A549 (cell line): Measurements from ENCODE around the gene BOLA2B. TPM values are rescaled to one million over a fixed set of nuclear protein-coding genes. Genes with fewer than 3 reads are reported as not detected.

ENCODE experiments used
- ATAC-seq, 2 experiments: fragments of 200-7000 bp in 1 of 2; fragments of >200 bp in 1 of 2; cut with Nextera tagmentation in 1 of 2; cut with Tn5 transposase in 1 of 2; 3 replicates each; pipeline versions ENCODE4 v1.8.0 to v1.9.1; 2018 to 2020; ENCODE audit warnings: mild to moderate bottlenecking in 1 of 2, moderate library complexity in 1 of 2
- CTCF ChIA-PET: fragments of 300-600 bp; sonication (Branson Sonifier 250); formaldehyde crosslinking; extraction: SDS; loops from one replicate; lab custom pipeline; 2021; ENCODE audit warnings: antibody characterized with exemption, inconsistent platforms; lab: Yijun Ruan, JAX
- POLR2A ChIA-PET: fragments of 350-600 bp; formaldehyde crosslinking; extraction: SDS; loops from one replicate; lab custom pipeline; 2021; ENCODE audit warnings: antibody characterized with exemption, inconsistent platforms; lab: Yijun Ruan, JAX
- DNase-seq, 2 experiments: peaks; one replicate each; pipeline versions ENCODE4 v3.0.0 to v3.0.0-alpha.2; 2011 to 2016; ENCODE audit warnings: low read depth in 1 of 2, low spot score in 1 of 2
- FAIRE-seq: peaks from 2 replicates; lab custom pipeline; 2011; peaks lifted over from hg19 to GRCh38; lab: Jason Lieb, UNC
- H3K27ac ChIP-seq, 2 experiments: fragments of >200 bp; sonication (Bioruptor Twin); formaldehyde crosslinking; 3 replicates each; pipeline ENCODE4 v1.5.1; 2016 to 2017
- H3K4me1 ChIP-seq: fragments of >200 bp; sonication (Bioruptor Twin); formaldehyde crosslinking; 3 replicates; pipeline ENCODE4 v1.6.1; 2016
- H3K4me2 ChIP-seq: fragments of >200 bp; sonication (Bioruptor Twin); formaldehyde crosslinking; 3 replicates; pipeline ENCODE4 v1.6.1; 2016
- H3K4me3 ChIP-seq: fragments of >200 bp; sonication (Bioruptor Twin); formaldehyde crosslinking; 3 replicates; pipeline ENCODE4 v1.5.1; 2016
- H3K9me3 ChIP-seq: fragments of >200 bp; sonication (Bioruptor Twin); formaldehyde crosslinking; 3 replicates; pipeline ENCODE4 v1.6.1; 2016
- CBX2 ChIP-seq: fragments of 200-600 bp; sonication (generic); IDR thresholded peaks from 2 replicates; pipeline ENCODE4 v1.6.1; 2016; ENCODE audit warnings: low read depth, mild to moderate bottlenecking, borderline replicate concordance
- CEBPB ChIP-seq, 2 experiments: fragments of >200 bp in 1 of 2; sonication (Bioruptor Twin) in 1 of 2; formaldehyde crosslinking in 1 of 2; IDR thresholded peaks; 2 replicates each; pipeline ENCODE4 v1.6.1; 2012 to 2016
- CHD2 ChIP-seq: fragments of 150-350 bp; IDR thresholded peaks from 2 replicates; pipeline ENCODE4 v1.6.1; 2014; ENCODE audit warnings: low read length; ENCODE audit not compliant: partially characterized antibody
- CHD4 ChIP-seq: fragments of 200-600 bp; sonication (generic); IDR thresholded peaks from 2 replicates; pipeline ENCODE4 v1.6.1; 2016; ENCODE audit warnings: antibody characterized with exemption, mild to moderate bottlenecking, borderline replicate concordance
- ESRRA ChIP-seq: fragments of 150-350 bp; IDR thresholded peaks from 2 replicates; pipeline ENCODE4 v1.6.1; 2014; ENCODE audit warnings: mild to moderate bottlenecking, low read length, borderline replicate concordance
- FOXS1 ChIP-seq: fragments of 250-450 bp; sonication (Bioruptor Pico); IDR thresholded peaks from 2 replicates; pipeline ENCODE4 v1.5.0; 2020; ENCODE audit warnings: mild to moderate bottlenecking, moderate library complexity
- GATA3 ChIP-seq: IDR thresholded peaks from 2 replicates; pipeline ENCODE4 v1.6.1; 2012; ENCODE audit warnings: borderline replicate concordance
- HEYL ChIP-seq: fragments of 250-450 bp; sonication (Bioruptor Pico); IDR thresholded peaks from 2 replicates; pipeline ENCODE4 v1.8.0; 2021; ENCODE audit warnings: mild to moderate bottlenecking, moderate library complexity
- HOXB13 ChIP-seq: fragments of 250-450 bp; sonication (Bioruptor Pico); IDR thresholded peaks from 2 replicates; pipeline ENCODE4 v1.5.0; 2020; ENCODE audit warnings: low read depth, mild to moderate bottlenecking, moderate library complexity
- JUN ChIP-seq, 2 experiments: fragments of >200 bp; sonication (Bioruptor Twin); formaldehyde crosslinking; IDR thresholded peaks; 2 replicates in 1 of 2; 3 replicates in 1 of 2; pipeline ENCODE4 v1.6.1; 2016 to 2017
- KDM1A ChIP-seq: fragments of 200-600 bp; sonication (generic); IDR thresholded peaks from 2 replicates; pipeline ENCODE4 v1.6.1; 2016; ENCODE audit warnings: low read depth, mild to moderate bottlenecking
- MAZ ChIP-seq: fragments of 150-350 bp; IDR thresholded peaks from 2 replicates; pipeline ENCODE4 v1.6.1; 2014; ENCODE audit warnings: antibody characterized with exemption, low read depth, low read length, borderline replicate concordance
- MYC ChIP-seq: IDR thresholded peaks from 2 replicates; pipeline ENCODE4 v1.6.1; 2012; ENCODE audit warnings: mild to moderate bottlenecking, inconsistent platforms, low read length, improper control_type of control experiment, borderline replicate concordance
- NFE2L2 ChIP-seq: fragments of 150-350 bp; conservative IDR thresholded peaks from 2 replicates; pipeline ENCODE4 v1.6.1; 2014; ENCODE audit warnings: low read length
- PBX3 ChIP-seq: IDR thresholded peaks from 2 replicates; pipeline ENCODE4 v1.6.1; 2012
- POLR2A ChIP-seq: IDR thresholded peaks from 2 replicates; pipeline ENCODE4 v1.6.1; 2012; ENCODE audit warnings: mild to moderate bottlenecking, low read length
- ZFP36 ChIP-seq: fragments of 450-650 bp; IDR thresholded peaks from 2 replicates; pipeline ENCODE4 v1.6.1; 2014; ENCODE audit warnings: borderline replicate concordance; ENCODE audit not compliant: partially characterized antibody
- ZSCAN20 ChIP-seq: fragments of 250-450 bp; sonication (Bioruptor Pico); IDR thresholded peaks from 2 replicates; pipeline ENCODE4 v1.8.0; 2022; ENCODE audit warnings: mild to moderate bottlenecking, moderate library complexity
- WGBS: methylation state at CpG from one replicate; pipeline ENCODE4 v1.1.6; 2017; ENCODE audit errors: missing lambda C conversion rate; 5-methylcytosine and 5-hydroxymethylcytosine counted together
- polyA plus RNA-seq, 4 experiments: library from polyadenylated mRNA; depleted of rRNA in 3 of 4; stranded (reverse); fragments of >200 nt; fragmentation: RNase III in 1 of 4; extraction: RNeasy Plus Mini Kit Qiagen cat#74134 plus additional on column Dnase treatment in 1 of 4; gene quantifications; 2 replicates in 3 of 4; 3 replicates in 1 of 4; pipeline ENCODE4 v1.2.3, GENCODE V29; 2011 to 2017
- small RNA-seq, 6 experiments: library from RNA; depleted of rRNA; stranded (forward); fragments of <200 nt; gene quantifications; one replicate each; pipeline ENCODE3, GENCODE V24; 2012

BOLA2B gene
- polyA plus RNA-seq, 2 of the 4 experiments (the other 2 are of a cell fraction) = 43.9 to 244 TPM

GRCh38 chr16:30144917-30145316 lies 48.5 kb downstream of the BOLA2B start:
- POLR2A ChIA-PET = no interaction called here
- WGBS = 57% methylated on average over 1 of the region's 1 CpG
- peaks cover under 1% of the 10 kb centered on the region; the same call in 1 of the 3 replicates for H3K4me1 ChIP-seq
- no peak overlapping the region for H3K4me3 ChIP-seq
- ATAC-seq = no peak
- no peak overlapping the region for H3K4me2 ChIP-seq
- DNase-seq = no peak
- no peak for FAIRE-seq
- CTCF ChIA-PET = interaction anchor here (1.8 kb wide), 1 partner anchor 52 kb away, joined by 7 read pairs; the partner anchor contains the start of gene TBX6
- peaks cover 18% of the 10 kb centered on the region for H3K9me3 ChIP-seq
- H3K27ac ChIP-seq = no peak overlapping the region
- TF ChIP-seq KDM1A (no peak), GATA3 (no peak)

- H3K9me3 ChIP-seq = peaks cover 9% of the 10 kb centered on the region; the same call in 1 of the 3 replicates
- CTCF ChIA-PET = no interaction called here
- no peak overlapping the region for H3K4me2 ChIP-seq
- ATAC-seq = no peak
- POLR2A ChIA-PET = no interaction called here
- DNase-seq = no peak
- H3K4me1 ChIP-seq = peaks cover 4% of the 10 kb centered on the region; the same call in 1 of the 3 replicates
- no peak overlapping the region for H3K27ac ChIP-seq
- H3K4me3 ChIP-seq = no peak overlapping the region
- TF ChIP-seq ESRRA (no peak), PBX3 (no peak)
- FAIRE-seq = no peak
Measured at GRCh38 chr16:30144017-30144416, 49.4 kb downstream of the BOLA2B start.

GRCh38 chr16:30143347-30143702 lies 50.1 kb downstream of the BOLA2B start:
- ATAC-seq (no peak), DNase-seq (no peak), FAIRE-seq (no peak)
- Histone ChIP-seq H3K4me1 (peaks cover 4% of the 10 kb centered on the region; the same call in 1 of the 3 replicates), H3K27ac (no peak overlapping the region), H3K4me2 (no peak overlapping the region), H3K9me3 (peaks cover 2% of the 10 kb centered on the region; the same call in 1 of the 3 replicates), H3K4me3 (no peak overlapping the region)
- ChIA-PET CTCF (interaction anchor here (1.1 to 1.4 kb wide), 3 partner anchors 9 to 44 kb away, joined by 3 to 4 read pairs (median 3); partner anchors contain the start of gene GDPD3), POLR2A (no interaction called here)
- 49% methylated on average over 2 of the region's 2 CpGs for WGBS
- no peak for TF ChIP-seq NFE2L2
- TF ChIP-seq CHD4 = no peak
- no peak for TF ChIP-seq CHD2
- TF ChIP-seq FOXS1 (CRISPR knock-in tag) = no peak
- TF ChIP-seq CEBPB (IDR thresholded peaks at IDR 0.05) = no peak
- TF ChIP-seq JUN (IDR thresholded peaks at IDR 0.05) = no peak
- no peak for TF ChIP-seq MAZ
- no peak for TF ChIP-seq CBX2
- TF ChIP-seq ZSCAN20 (CRISPR knock-in tag) = no peak
- TF ChIP-seq HOXB13 (CRISPR knock-in tag) = no peak
- no peak for TF ChIP-seq PBX3
- TF ChIP-seq MYC = no peak
- no peak for TF ChIP-seq ZFP36
- TF ChIP-seq HEYL (CRISPR knock-in tag) = no peak
- TF ChIP-seq POLR2A = no peak

Small RNAs within 50 kb of the gene (small RNA-seq; reads per million reads assigned to genes)
- gene AC106782.4 = 0 reads per million in 6 experiments

Other genes with a start within 250 kb of the BOLA2B start
- gene TMEM219, start 231.6 kb downstream of the BOLA2B start, polyA plus RNA-seq (2011; rRNA removed) = 65.1 and 82.5 TPM in 2 replicates
- gene TMEM219, start 231.6 kb downstream of the BOLA2B start, polyA plus RNA-seq (2017; fragmentation: RNase III; extraction: RNeasy Plus Mini Kit Qiagen cat#74134 plus additional on column Dnase treatment) = 68.1 to 77.2 TPM (median 74.4 TPM) in 3 replicates
- gene TAOK2, start 219.8 kb downstream of the BOLA2B start, polyA plus RNA-seq (2011; rRNA removed) = 13.7 TPM in 2 replicates
- 28.2 to 30.8 TPM (median 30.7 TPM) in 3 replicates for gene TAOK2, start 219.8 kb downstream of the BOLA2B start, polyA plus RNA-seq (2017; fragmentation: RNase III; extraction: RNeasy Plus Mini Kit Qiagen cat#74134 plus additional on column Dnase treatment)
- 11.5 and 13.5 TPM in 2 replicates for gene HIRIP3, start 198.0 kb downstream of the BOLA2B start, polyA plus RNA-seq (2011; rRNA removed)
- gene HIRIP3, start 198.0 kb downstream of the BOLA2B start, polyA plus RNA-seq (2017; fragmentation: RNase III; extraction: RNeasy Plus Mini Kit Qiagen cat#74134 plus additional on column Dnase treatment) = 16.7 to 19.5 TPM (median 17.0 TPM) in 3 replicates
- gene INO80E, start 197.4 kb downstream of the BOLA2B start, polyA plus RNA-seq (2011; rRNA removed) = 33.1 and 41.3 TPM in 2 replicates
- gene INO80E, start 197.4 kb downstream of the BOLA2B start, polyA plus RNA-seq (2017; fragmentation: RNase III; extraction: RNeasy Plus Mini Kit Qiagen cat#74134 plus additional on column Dnase treatment) = 85.4 to 94.2 TPM (median 89.0 TPM) in 3 replicates
- gene DOC2A, start 182.6 kb downstream of the BOLA2B start, polyA plus RNA-seq (2011; rRNA removed) = 2.5 and 3.4 TPM in 2 replicates
- 4.6 to 6.7 TPM (median 5.5 TPM) in 3 replicates for gene DOC2A, start 182.6 kb downstream of the BOLA2B start, polyA plus RNA-seq (2017; fragmentation: RNase III; extraction: RNeasy Plus Mini Kit Qiagen cat#74134 plus additional on column Dnase treatment)
- gene C16orf92, start 170.5 kb downstream of the BOLA2B start, polyA plus RNA-seq (2011; rRNA removed) = not detected in 2 replicates
- not detected in 3 replicates for gene C16orf92, start 170.5 kb downstream of the BOLA2B start, polyA plus RNA-seq (2017; fragmentation: RNase III; extraction: RNeasy Plus Mini Kit Qiagen cat#74134 plus additional on column Dnase treatment)
- gene TLCD3B, start 162.4 kb downstream of the BOLA2B start, polyA plus RNA-seq (2011; rRNA removed) = 0.16 and 0.30 TPM in 2 replicates
- gene TLCD3B, start 162.4 kb downstream of the BOLA2B start, polyA plus RNA-seq (2017; fragmentation: RNase III; extraction: RNeasy Plus Mini Kit Qiagen cat#74134 plus additional on column Dnase treatment) = 0.35 to 0.71 TPM (median 0.68 TPM) in 3 replicates
- 741 and 761 TPM in 2 replicates for gene ALDOA, start 127.9 kb downstream of the BOLA2B start, polyA plus RNA-seq (2011; rRNA removed)
- 1,254 to 1,331 TPM (median 1,286 TPM) in 3 replicates for gene ALDOA, start 127.9 kb downstream of the BOLA2B start, polyA plus RNA-seq (2017; fragmentation: RNase III; extraction: RNeasy Plus Mini Kit Qiagen cat#74134 plus additional on column Dnase treatment)
- 102 and 117 TPM in 2 replicates for gene PPP4C, start 117.7 kb downstream of the BOLA2B start, polyA plus RNA-seq (2011; rRNA removed)
- 107 to 117 TPM (median 115 TPM) in 3 replicates for gene PPP4C, start 117.7 kb downstream of the BOLA2B start, polyA plus RNA-seq (2017; fragmentation: RNase III; extraction: RNeasy Plus Mini Kit Qiagen cat#74134 plus additional on column Dnase treatment)
- 0.11 and 0.14 TPM in 2 replicates for gene TBX6, start 101.7 kb downstream of the BOLA2B start, polyA plus RNA-seq (2011; rRNA removed)
- gene TBX6, start 101.7 kb downstream of the BOLA2B start, polyA plus RNA-seq (2017; fragmentation: RNase III; extraction: RNeasy Plus Mini Kit Qiagen cat#74134 plus additional on column Dnase treatment) = 0.26 to 0.63 TPM (median 0.62 TPM) in 3 replicates
- 4.5 and 5.5 TPM in 2 replicates for gene YPEL3, start 97.5 kb downstream of the BOLA2B start, polyA plus RNA-seq (2011; rRNA removed)
- gene YPEL3, start 97.5 kb downstream of the BOLA2B start, polyA plus RNA-seq (2017; fragmentation: RNase III; extraction: RNeasy Plus Mini Kit Qiagen cat#74134 plus additional on column Dnase treatment) = 6.1 to 8.3 TPM (median 8.1 TPM) in 3 replicates
- gene GDPD3, start 80.1 kb downstream of the BOLA2B start, polyA plus RNA-seq (2011; rRNA removed) = 0.58 and 1.1 TPM in 2 replicates
- gene GDPD3, start 80.1 kb downstream of the BOLA2B start, polyA plus RNA-seq (2017; fragmentation: RNase III; extraction: RNeasy Plus Mini Kit Qiagen cat#74134 plus additional on column Dnase treatment) = 1.3 to 2.4 TPM (median 1.8 TPM) in 3 replicates
- 26.1 and 27.2 TPM in 2 replicates for gene MAPK3, start 70.4 kb downstream of the BOLA2B start, polyA plus RNA-seq (2011; rRNA removed)
- 34.7 to 46.0 TPM (median 45.0 TPM) in 3 replicates for gene MAPK3, start 70.4 kb downstream of the BOLA2B start, polyA plus RNA-seq (2017; fragmentation: RNase III; extraction: RNeasy Plus Mini Kit Qiagen cat#74134 plus additional on column Dnase treatment)
- gene CORO1A, start 10.1 kb downstream of the BOLA2B start, polyA plus RNA-seq (2011; rRNA removed) = 0.82 and 0.83 TPM in 2 replicates
- gene CORO1A, start 10.1 kb downstream of the BOLA2B start, polyA plus RNA-seq (2017; fragmentation: RNase III; extraction: RNeasy Plus Mini Kit Qiagen cat#74134 plus additional on column Dnase treatment) = 4.1 to 5.9 TPM (median 5.3 TPM) in 3 replicates
- 3.5 and 17.5 TPM in 2 replicates for gene SLX1A, start 209 bp upstream of the BOLA2B start, polyA plus RNA-seq (2011; rRNA removed)
- gene SLX1A, start 209 bp upstream of the BOLA2B start, polyA plus RNA-seq (2017; fragmentation: RNase III; extraction: RNeasy Plus Mini Kit Qiagen cat#74134 plus additional on column Dnase treatment) = 28.0 to 32.2 TPM (median 28.4 TPM) in 3 replicates
- 8.0 and 11.5 TPM in 2 replicates for gene SULT1A3, start 5.6 kb upstream of the BOLA2B start, polyA plus RNA-seq (2011; rRNA removed)
- gene SULT1A3, start 5.6 kb upstream of the BOLA2B start, polyA plus RNA-seq (2017; fragmentation: RNase III; extraction: RNeasy Plus Mini Kit Qiagen cat#74134 plus additional on column Dnase treatment) = 7.9 to 8.8 TPM (median 8.3 TPM) in 3 replicates
- gene NPIPB13, start 54.8 kb upstream of the BOLA2B start, polyA plus RNA-seq (2011; rRNA removed) = 0.98 and 1.7 TPM in 2 replicates
- 1.00 to 1.5 TPM (median 1.1 TPM) in 3 replicates for gene NPIPB13, start 54.8 kb upstream of the BOLA2B start, polyA plus RNA-seq (2017; fragmentation: RNase III; extraction: RNeasy Plus Mini Kit Qiagen cat#74134 plus additional on column Dnase treatment)
- gene CD2BP2, start 161.6 kb upstream of the BOLA2B start, polyA plus RNA-seq (2011; rRNA removed) = 33.9 and 35.6 TPM in 2 replicates
- gene CD2BP2, start 161.6 kb upstream of the BOLA2B start, polyA plus RNA-seq (2017; fragmentation: RNase III; extraction: RNeasy Plus Mini Kit Qiagen cat#74134 plus additional on column Dnase treatment) = 48.5 to 54.5 TPM (median 54.0 TPM) in 3 replicates
- 10.9 and 12.6 TPM in 2 replicates for gene TBC1D10B, start 176.8 kb upstream of the BOLA2B start, polyA plus RNA-seq (2011; rRNA removed)
- 21.5 to 24.0 TPM (median 23.2 TPM) in 3 replicates for gene TBC1D10B, start 176.8 kb upstream of the BOLA2B start, polyA plus RNA-seq (2017; fragmentation: RNase III; extraction: RNeasy Plus Mini Kit Qiagen cat#74134 plus additional on column Dnase treatment)
- gene MYL11, start 181.1 kb upstream of the BOLA2B start, polyA plus RNA-seq (2011; rRNA removed) = not detected in 2 replicates
- 0.46 to 0.70 TPM (median 0.55 TPM) in 3 replicates for gene MYL11, start 181.1 kb upstream of the BOLA2B start, polyA plus RNA-seq (2017; fragmentation: RNase III; extraction: RNeasy Plus Mini Kit Qiagen cat#74134 plus additional on column Dnase treatment)
- gene SEPTIN1, start 188.9 kb upstream of the BOLA2B start, polyA plus RNA-seq (2011; rRNA removed) = 0.13 and 0.17 TPM in 2 replicates
- 0.58 to 0.73 TPM (median 0.65 TPM) in 3 replicates for gene SEPTIN1, start 188.9 kb upstream of the BOLA2B start, polyA plus RNA-seq (2017; fragmentation: RNase III; extraction: RNeasy Plus Mini Kit Qiagen cat#74134 plus additional on column Dnase treatment)
- 7.0 and 9.3 TPM in 2 replicates for gene ZNF48, start 201.8 kb upstream of the BOLA2B start, polyA plus RNA-seq (2011; rRNA removed)
- gene ZNF48, start 201.8 kb upstream of the BOLA2B start, polyA plus RNA-seq (2017; fragmentation: RNase III; extraction: RNeasy Plus Mini Kit Qiagen cat#74134 plus additional on column Dnase treatment) = 9.1 to 10.4 TPM (median 9.7 TPM) in 3 replicates
- 5.0 and 5.7 TPM in 2 replicates for gene ZNF771, start 213.9 kb upstream of the BOLA2B start, polyA plus RNA-seq (2011; rRNA removed)
- gene ZNF771, start 213.9 kb upstream of the BOLA2B start, polyA plus RNA-seq (2017; fragmentation: RNase III; extraction: RNeasy Plus Mini Kit Qiagen cat#74134 plus additional on column Dnase treatment) = 6.8 to 7.9 TPM (median 7.2 TPM) in 3 replicates
- 105 and 122 TPM in 2 replicates for gene DCTPP1, start 236.4 kb upstream of the BOLA2B start, polyA plus RNA-seq (2011; rRNA removed)
- 114 to 121 TPM (median 120 TPM) in 3 replicates for gene DCTPP1, start 236.4 kb upstream of the BOLA2B start, polyA plus RNA-seq (2017; fragmentation: RNase III; extraction: RNeasy Plus Mini Kit Qiagen cat#74134 plus additional on column Dnase treatment)